Measurements from ENCODE around the gene ZNF358. TPM values are rescaled to one million over a fixed set of nuclear protein-coding genes. Genes with fewer than 3 reads are reported as not detected.

The ZNF358 gene
- total RNA-seq, 2 experiments from 2014 or later, result 5.1 to 5.2 TPM

GRCh38 chr19:7489609-7490044, 26.3 kb upstream of the ZNF358 start:
- Histone ChIP-seq H3K27ac (ENCODE audit: low read depth in 1 of 2, low read length in 2 of 2) (no peak overlapping the region), H3K4me3 (ENCODE audit: low read length) (peak overlapping the region; percentile 80), H3K36me3 (ENCODE audit: insufficient read depth, low read length) (no peaks in the 10 kb centered on the region), H3K4me1 (ENCODE audit: insufficient read depth, low read length) (peaks cover 15% of the 10 kb centered on the region), H3K27me3 (ENCODE audit: control insufficient read depth in 1 of 2, insufficient read depth in 2 of 2, low read length in 2 of 2) (no peaks in the 10 kb centered on the region), H3K9me3 (ENCODE audit: control insufficient read depth in 1 of 2, insufficient read depth in 1 of 2, low read length in 2 of 2) (no peaks in the 10 kb centered on the region)
- ATAC-seq (ENCODE audit: poor library complexity), result no peak
- intact Hi-C loops (cut with DNase I, micrococcal nuclease), result loop anchor here in 1 of 2 experiments (2.0 kb wide), 2 partner anchors 33 to 45 kb away; partner anchors contain the start of genes MCOLN1 and PNPLA6
- DNase-seq, result no peak
- Mint-ChIP-seq H3K4me3 (peak overlapping the region; percentile 94), H3K36me3 (ENCODE audit: low read depth) (no peaks in the 10 kb centered on the region), H3K27me3 (no peaks in the 10 kb centered on the region), H3K9me3 (no peaks in the 10 kb centered on the region), H3K27ac (peak overlapping the region; percentile 81), H3K4me1 (ENCODE audit: low read depth) (peaks cover 7% of the 10 kb centered on the region)
- CTCF ChIA-PET, result no interaction called here
- POLR2A ChIA-PET, result no interaction called here
- TF ChIP-seq, protein P1, sequence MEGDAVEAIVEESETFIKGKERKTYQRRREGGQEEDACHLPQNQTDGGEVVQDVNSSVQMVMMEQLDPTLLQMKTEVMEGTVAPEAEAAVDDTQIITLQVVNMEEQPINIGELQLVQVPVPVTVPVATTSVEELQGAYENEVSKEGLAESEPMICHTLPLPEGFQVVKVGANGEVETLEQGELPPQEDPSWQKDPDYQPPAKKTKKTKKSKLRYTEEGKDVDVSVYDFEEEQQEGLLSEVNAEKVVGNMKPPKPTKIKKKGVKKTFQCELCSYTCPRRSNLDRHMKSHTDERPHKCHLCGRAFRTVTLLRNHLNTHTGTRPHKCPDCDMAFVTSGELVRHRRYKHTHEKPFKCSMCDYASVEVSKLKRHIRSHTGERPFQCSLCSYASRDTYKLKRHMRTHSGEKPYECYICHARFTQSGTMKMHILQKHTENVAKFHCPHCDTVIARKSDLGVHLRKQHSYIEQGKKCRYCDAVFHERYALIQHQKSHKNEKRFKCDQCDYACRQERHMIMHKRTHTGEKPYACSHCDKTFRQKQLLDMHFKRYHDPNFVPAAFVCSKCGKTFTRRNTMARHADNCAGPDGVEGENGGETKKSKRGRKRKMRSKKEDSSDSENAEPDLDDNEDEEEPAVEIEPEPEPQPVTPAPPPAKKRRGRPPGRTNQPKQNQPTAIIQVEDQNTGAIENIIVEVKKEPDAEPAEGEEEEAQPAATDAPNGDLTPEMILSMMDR (IDR thresholded peaks at IDR 0.05), result no peak

- CTCF ChIA-PET, result no interaction called here
- DNase-seq (peak in 3 of 14 experiments; percentile 42 to 76 (median 69)), ATAC-seq (ENCODE audit: poor library complexity) (peak; percentile 20)
- Mint-ChIP-seq H3K4me1 (ENCODE audit: low read depth) (peaks cover 7% of the 10 kb centered on the region), H3K27ac (peak overlapping the region; percentile 44), H3K27me3 (peaks cover 12% of the 10 kb centered on the region), H3K36me3 (ENCODE audit: low read depth) (no peaks in the 10 kb centered on the region), H3K9me3 (no peaks in the 10 kb centered on the region), H3K4me3 (no peak overlapping the region)
- no peak overlapping the region for H3K27ac ChIP-seq (ENCODE audit: low read depth in 1 of 2, low read length in 2 of 2)
- H3K4me3 ChIP-seq (ENCODE audit: low read length), result no peak overlapping the region
- H3K4me1 ChIP-seq (ENCODE audit: insufficient read depth, low read length), result peaks cover 15% of the 10 kb centered on the region
- TF ChIP-seq, protein P1 (IDR thresholded peaks at IDR 0.05), result no peak
- no peaks in the 10 kb centered on the region for H3K36me3 ChIP-seq (ENCODE audit: insufficient read depth, low read length)
- no peaks in the 10 kb centered on the region for H3K27me3 ChIP-seq (ENCODE audit: control insufficient read depth in 1 of 2, insufficient read depth in 2 of 2, low read length in 2 of 2)
- intact Hi-C loops (cut with DNase I, micrococcal nuclease), result no loop called here
- no peaks in the 10 kb centered on the region for H3K9me3 ChIP-seq (ENCODE audit: control insufficient read depth in 1 of 2, insufficient read depth in 1 of 2, low read length in 2 of 2)
- POLR2A ChIA-PET, result no interaction called here
Measured at GRCh38 chr19:7492142-7492541, 23.8 kb upstream of the ZNF358 start.

DNA sequence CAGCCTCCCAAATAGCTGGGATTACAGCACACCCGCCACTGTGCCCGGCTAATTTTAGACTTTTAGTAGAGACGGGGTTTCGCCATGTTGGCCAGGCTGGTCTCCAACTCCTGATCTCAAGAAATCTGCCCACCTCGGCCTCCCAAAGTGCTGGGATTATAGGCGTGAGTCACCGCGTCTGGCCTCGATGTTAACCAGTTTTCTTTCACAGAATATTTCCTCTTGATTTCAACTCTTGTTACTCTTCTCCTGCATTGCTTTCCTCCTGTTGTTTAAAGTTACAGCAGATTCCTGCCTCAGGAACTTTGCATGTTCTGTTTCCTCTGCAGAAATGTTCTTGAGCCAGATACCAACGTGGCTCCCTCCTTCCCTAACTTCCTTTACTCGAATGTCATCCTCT, 23.3 kb upstream of the ZNF358 start:
- intact Hi-C loops (cut with DNase I, micrococcal nuclease), result no loop called here
- Mint-ChIP-seq H3K27ac (peak overlapping the region; percentile 44), H3K9me3 (no peaks in the 10 kb centered on the region), H3K27me3 (peaks cover 16% of the 10 kb centered on the region), H3K36me3 (ENCODE audit: low read depth) (no peaks in the 10 kb centered on the region), H3K4me3 (no peak overlapping the region), H3K4me1 (ENCODE audit: low read depth) (peaks cover 7% of the 10 kb centered on the region)
- TF ChIP-seq, protein P1 (IDR thresholded peaks at IDR 0.05), result no peak
- H3K36me3 ChIP-seq (ENCODE audit: insufficient read depth, low read length), result no peaks in the 10 kb centered on the region
- H3K4me1 ChIP-seq (ENCODE audit: insufficient read depth, low read length), result peaks cover 15% of the 10 kb centered on the region
- no peaks in the 10 kb centered on the region for H3K27me3 ChIP-seq (ENCODE audit: control insufficient read depth in 1 of 2, insufficient read depth in 2 of 2, low read length in 2 of 2)
- CTCF ChIA-PET, result no interaction called here
- H3K4me3 ChIP-seq (ENCODE audit: low read length), result no peak overlapping the region
- no peaks in the 10 kb centered on the region for H3K9me3 ChIP-seq (ENCODE audit: control insufficient read depth in 1 of 2, insufficient read depth in 1 of 2, low read length in 2 of 2)
- H3K27ac ChIP-seq (ENCODE audit: low read depth in 1 of 2, low read length in 2 of 2), result no peak overlapping the region
- no peak for ATAC-seq (ENCODE audit: poor library complexity)
- POLR2A ChIA-PET, result no interaction called here
- no peak for DNase-seq

Data from CD4-positive, alpha-beta T cell (primary cell).